Astrocyte (in vitro differentiated cells and primary cell): Measurements from ENCODE around the gene STK39.

Experiments
- EZH2 ChIP-seq: IDR thresholded peaks from 2 replicates; pipeline ENCODE4 v1.6.1; 2012; ENCODE audit warnings: mild to moderate bottlenecking, low read length, inconsistent platforms; ENCODE audit not compliant: insufficient read depth
- TF ChIP-seq, protein P1 (sequence below): IDR thresholded peaks from 2 replicates; pipeline ENCODE4 v1.5.1; 2011; ENCODE audit warnings: low read depth, mild to moderate bottlenecking, inconsistent platforms, low read length, moderate library complexity; ENCODE audit not compliant: insufficient read depth

DNA sequence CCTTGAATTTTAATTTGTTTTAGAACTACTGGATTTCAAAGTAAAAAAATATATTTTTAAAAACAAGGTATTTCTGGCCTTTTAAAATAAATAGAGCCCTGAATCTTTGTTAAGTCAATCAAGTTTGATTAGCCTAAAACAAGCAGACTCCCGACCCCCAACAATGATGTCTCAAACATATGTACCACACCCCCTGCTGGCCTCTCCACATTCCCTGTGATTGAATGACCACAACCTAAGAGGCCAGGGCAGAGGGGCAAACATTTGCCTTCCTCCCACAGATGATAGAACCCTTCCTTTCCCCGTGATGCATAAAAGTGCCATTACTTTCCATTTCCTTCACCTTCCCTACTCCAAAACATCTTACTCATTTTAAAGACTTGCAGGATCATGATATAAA lies 130.9 kb downstream of the STK39 start:
- TF ChIP-seq, protein P1, sequence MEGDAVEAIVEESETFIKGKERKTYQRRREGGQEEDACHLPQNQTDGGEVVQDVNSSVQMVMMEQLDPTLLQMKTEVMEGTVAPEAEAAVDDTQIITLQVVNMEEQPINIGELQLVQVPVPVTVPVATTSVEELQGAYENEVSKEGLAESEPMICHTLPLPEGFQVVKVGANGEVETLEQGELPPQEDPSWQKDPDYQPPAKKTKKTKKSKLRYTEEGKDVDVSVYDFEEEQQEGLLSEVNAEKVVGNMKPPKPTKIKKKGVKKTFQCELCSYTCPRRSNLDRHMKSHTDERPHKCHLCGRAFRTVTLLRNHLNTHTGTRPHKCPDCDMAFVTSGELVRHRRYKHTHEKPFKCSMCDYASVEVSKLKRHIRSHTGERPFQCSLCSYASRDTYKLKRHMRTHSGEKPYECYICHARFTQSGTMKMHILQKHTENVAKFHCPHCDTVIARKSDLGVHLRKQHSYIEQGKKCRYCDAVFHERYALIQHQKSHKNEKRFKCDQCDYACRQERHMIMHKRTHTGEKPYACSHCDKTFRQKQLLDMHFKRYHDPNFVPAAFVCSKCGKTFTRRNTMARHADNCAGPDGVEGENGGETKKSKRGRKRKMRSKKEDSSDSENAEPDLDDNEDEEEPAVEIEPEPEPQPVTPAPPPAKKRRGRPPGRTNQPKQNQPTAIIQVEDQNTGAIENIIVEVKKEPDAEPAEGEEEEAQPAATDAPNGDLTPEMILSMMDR: no peak
- no peak for TF ChIP-seq EZH2
